Fibroblast of skin of back (primary cell): Measurements from ENCODE around the gene ZMYND11.
"Not testable (repeated sequence)": the region's sequence is repeated elsewhere in the genome, so short reads cannot be mapped to it uniquely, and the experiment has no call there.

Experiments used
- DNase-seq: peaks from one replicate; pipeline ENCODE4 v3.0.0-alpha.2; 2013

The ZMYND11 gene

DNA sequence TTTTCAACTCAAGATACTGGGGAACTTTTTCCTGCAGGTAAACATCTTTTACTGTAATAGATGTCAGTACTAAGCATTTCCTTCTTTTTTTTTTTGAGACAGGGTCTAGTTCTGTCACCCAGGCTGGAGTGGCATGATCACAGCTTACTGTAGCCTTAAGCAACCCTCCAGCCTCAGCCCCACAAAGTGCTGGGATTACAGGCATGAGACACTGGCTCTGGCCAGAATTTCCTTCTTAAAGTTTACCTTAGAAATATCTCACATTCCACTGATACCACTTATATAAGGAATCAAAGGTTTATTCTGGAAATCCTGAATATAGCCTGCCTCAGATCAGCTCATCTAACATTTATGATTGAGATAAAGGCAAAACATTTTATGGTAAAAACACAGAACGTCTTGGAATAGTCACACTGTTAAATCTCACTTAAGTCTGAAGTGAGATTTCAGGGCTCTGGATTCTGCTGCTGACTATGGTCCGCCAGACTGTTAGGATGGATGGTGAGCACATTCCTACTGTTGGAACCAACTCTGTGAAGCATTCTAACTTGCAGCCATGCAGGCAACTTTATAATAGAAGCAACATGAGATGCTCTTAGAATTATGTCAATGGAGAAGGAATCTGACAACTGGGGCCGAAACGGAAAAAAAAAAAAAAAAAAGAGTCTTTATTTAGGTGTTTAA, 151.9 kb downstream of the ZMYND11 start:
- peak; percentile 72 for DNase-seq

DNA sequence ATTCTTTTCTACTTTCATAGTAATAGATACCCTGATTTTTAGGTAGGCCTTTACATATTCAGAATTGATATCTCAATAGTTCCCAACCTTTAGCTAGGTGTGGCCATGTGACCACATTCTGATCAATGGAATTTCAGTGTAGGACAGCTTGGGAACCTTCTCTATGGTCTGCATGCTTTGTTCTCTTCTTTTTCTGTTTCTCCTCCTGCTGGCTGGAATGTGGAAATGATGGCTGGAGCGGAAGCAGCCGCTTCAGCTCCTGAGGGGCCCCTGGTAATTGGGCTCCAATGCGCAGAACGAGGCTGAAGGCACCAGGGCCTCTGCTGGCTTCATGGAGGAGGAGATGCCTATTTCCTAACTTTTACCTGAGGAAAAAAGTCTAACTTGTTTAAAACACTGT, 152.6 kb downstream of the ZMYND11 start:
- DNase-seq, result peak; percentile 44

DNA sequence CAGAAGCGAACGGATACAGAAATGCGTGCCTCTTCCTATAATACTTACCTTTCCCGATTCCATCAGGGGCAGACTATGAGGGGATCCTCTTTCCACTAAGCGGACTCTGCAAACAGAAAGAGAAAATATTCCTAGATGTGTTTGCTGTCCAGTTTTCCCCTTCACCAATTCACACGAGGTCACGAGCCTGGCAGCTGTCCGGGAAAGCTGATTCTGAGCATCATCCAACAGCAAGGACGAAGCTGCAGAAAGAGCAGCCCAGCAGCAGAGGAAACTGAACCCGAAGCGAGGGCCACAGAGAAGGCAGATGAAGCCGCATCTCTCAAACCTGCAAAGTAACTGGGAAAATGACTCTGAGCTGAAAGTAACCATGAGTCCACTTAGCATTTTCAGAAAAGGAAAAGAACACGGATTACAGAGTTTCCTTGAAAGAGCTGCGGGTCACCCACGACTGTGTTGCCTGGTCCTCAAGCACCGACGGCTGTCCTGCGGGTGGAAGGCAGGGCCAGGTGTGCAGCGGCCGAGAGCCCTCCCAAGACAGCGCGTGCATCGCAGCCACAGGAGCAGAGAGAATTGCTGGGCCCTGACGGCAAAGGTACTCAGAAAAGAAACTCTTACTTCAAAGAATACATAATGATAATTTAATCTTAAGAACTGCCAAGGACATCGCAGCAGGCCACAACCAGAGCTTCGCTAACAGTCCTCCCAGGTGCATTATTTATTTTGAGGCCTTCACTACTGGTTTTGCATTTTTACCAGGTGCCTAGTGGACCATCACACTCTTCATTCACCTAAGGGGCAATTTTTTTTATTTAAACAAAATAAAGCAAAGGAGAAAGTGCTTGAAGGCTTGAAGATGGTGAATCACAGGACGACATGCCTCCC, 153.3 kb downstream of the ZMYND11 start:
- no peak for DNase-seq

DNA sequence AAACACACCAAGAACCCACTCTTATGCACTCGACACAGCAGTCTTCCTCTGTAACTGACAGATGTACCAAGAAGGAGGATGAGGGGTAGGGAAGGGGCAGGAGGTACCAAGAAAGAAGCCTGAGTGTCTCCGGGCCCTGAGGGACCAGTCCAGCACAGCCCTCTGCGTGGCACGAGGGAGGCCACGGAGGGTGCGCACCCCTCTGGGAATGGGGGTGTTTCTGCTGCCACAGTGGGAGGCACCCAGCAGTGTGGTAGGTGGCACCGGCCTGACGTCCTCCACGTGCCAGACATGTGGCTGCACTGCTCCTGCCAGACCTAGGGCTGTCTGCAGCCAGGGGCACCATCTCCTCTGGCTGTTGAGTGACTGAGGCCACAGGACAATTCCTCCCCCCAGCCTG, 154.3 kb downstream of the ZMYND11 start:
- DNase-seq, result no peak

DNA sequence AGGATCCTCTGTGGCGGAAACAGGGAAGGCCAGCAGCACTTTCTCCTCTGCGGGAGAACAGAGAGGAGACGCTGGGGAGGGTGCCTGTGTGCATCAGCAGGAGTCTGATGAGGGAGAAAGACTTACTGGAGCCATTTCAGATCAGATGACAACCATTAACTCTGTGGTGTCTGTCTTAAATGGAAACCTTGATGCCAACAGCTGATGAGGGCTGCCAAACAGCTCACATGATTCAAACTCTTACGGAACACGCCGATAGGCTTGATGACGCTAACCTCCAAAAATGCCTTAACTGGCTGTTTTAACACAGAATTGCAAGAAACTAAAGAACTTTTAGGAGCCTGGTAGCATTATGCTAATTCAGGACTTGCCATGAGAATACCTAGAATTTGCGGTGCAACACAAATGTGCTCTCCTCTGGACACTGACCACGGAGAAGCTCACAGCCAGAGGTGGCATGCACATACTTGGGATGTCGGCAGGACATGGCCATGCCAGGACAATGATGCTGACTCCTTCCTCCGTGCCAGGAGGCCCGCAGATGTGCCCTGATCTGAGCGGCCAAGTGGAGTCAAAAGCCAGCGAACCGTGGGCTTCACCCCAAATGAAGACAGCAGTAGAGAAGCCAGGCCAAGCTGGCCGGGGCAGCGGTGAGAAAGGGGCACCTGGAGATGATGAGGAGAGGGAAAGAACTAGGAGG, 154.9 kb downstream of the ZMYND11 start:
- no peak for DNase-seq

DNA sequence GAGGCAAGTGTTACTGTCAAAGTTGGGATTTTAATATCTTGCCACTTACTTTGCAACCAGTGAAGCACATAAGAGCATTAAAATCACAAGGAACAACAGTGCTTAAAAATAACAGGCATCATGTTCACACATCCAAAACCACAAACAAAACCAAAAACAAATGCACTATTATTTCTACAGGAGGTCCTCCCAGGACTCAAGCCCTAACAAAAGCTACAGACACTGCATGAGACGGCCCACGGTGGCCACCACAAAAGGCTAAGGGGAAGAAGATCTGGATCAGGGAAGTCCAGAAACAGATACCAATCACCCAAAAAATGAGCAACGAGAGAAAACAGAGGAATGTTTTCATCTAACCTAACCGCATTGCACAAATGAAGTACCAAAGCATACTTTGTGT, 158.4 kb downstream of the ZMYND11 start:
- DNase-seq, result no peak

DNA sequence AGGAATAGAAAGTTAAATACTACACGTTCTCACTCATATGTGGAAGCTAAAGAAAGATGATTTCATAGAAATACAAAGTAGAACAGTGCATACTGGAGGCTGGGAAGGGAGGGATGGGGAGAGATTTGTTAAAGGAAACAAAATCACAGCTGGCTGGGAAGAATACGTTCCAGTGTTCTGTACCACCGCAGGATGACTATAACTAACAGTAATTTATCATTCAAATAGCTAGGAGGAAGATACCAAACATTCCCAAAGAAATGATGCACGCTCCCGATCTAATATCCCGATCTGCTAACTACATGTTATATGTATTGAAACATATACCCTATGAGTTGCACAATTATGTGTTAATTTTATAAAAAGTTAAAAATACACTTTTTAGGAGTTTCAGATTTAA, 162.3 kb downstream of the ZMYND11 start:
- DNase-seq, result peak; percentile 65

DNA sequence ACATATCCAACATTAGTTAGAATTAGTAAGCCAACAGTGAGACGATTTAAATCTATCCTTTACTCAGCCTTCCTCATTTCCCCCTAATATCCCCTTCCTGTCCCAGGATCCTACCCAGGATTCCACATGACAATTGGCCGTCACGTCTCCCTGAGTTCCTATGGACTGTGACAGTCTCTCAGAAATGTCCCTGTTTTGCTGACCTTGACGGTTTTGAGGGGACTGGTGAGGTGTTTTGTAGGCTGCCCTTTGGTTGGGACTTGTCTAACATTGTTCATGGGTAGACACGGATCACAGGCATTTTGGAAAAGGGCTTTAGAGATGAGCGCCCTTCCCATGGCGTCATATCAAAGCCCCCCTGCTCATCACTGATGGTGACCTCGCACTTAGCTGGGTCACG, 162.8 kb downstream of the ZMYND11 start:
- DNase-seq, result no peak

DNA sequence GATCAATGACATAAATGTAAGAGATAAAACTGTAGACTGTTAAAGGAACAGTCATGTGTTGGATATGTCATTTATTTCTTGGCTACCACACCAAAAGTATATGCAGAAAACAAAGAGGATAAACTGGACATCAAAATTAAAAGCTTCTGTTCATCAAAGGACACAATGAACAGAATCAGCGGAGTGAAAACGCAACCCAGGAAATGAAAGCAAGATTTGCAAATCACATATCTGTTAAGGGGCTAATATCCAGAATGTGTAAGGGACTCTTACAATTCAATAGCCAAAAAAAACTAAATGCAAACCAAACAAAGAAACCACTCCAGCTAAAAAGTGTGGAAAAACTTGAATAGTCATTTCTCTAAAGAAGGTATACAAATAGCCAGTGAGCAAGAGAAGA, 164.3 kb downstream of the ZMYND11 start:
- no peak for DNase-seq

DNA sequence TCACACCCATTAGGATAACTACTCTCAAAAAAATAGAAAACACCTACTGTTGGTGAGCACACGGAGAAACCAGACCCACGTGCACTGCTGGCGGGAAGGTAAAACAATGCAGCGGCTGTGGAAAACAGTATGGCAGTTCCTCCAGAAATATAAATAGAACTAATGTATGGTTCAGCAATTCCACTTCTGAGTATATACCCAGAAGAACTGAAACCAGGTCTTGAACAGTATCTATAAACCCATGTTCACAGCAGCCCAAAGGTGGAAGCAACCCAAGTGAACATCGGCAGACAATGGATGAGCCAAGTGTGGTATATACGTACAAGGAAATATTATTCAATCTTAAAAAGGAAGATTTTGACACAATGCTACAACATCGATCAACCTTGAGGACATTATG, 164.7 kb downstream of the ZMYND11 start:
- DNase-seq, result no peak

DNA sequence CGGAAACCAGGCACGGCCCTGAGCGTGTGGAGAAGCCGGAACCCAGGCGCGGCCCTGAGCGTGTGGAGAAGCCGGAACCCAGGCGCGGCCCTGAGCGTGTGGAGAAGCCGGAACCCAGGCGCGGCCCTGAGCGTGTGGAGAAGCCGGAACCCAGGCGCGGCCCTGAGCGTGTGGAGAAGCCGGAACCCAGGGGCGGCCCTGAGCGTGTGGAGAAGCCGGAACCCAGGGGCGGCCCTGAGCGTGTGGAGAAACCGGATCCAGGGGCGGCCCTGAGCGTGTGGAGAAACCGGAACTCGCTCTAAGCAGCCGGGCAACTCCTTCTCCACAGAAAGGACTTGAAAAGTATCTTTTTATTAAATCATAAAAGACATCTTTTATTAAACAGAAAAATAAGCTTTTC, 165.3 kb downstream of the ZMYND11 start:
- not testable (repeated sequence) for DNase-seq

DNA sequence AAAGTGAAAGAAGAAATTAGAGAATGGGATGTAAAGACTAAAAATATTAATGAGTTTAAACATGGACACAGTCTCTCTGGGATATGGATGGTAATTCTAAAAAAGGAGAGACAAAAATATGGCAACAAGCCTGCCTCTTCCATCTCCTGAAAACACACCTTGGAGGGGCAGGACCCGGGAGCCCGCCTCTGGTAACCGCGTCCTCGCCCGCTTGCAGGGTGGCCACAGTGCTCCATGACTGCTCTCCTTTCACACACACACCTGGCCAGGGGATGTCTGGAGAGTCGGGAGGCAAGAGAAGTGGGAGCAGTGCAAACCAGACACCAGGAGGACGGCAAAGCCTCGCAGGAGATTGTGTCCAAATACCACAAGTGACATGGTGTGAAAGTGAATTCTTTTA, 166.3 kb downstream of the ZMYND11 start:
- DNase-seq, result no peak
